HUES48 (cell line): ENCODE results near the gene CLSTN1.
"Not testable (repeated sequence)": the region's sequence is repeated elsewhere in the genome, so short reads cannot be mapped to it uniquely, and the experiment has no call there.

Source experiments
- H3K27ac ChIP-seq: one replicate; pipeline ENCODE4 v1.7.0; 2013; ENCODE audit warnings: low read depth, low read length, inconsistent platforms
- H3K27me3 ChIP-seq: 2 replicates; pipeline ENCODE4 v1.6.1; 2013; ENCODE audit warnings: mild to moderate bottlenecking, low read length; ENCODE audit not compliant: control insufficient read depth, insufficient read depth
- H3K36me3 ChIP-seq: 2 replicates; pipeline ENCODE4 v1.6.1; 2013; ENCODE audit warnings: low read length; ENCODE audit not compliant: control insufficient read depth, insufficient read depth
- H3K4me1 ChIP-seq: 2 replicates; pipeline ENCODE4 v1.6.1; 2013; ENCODE audit warnings: mild to moderate bottlenecking, low read length; ENCODE audit not compliant: control insufficient read depth, insufficient read depth
- H3K4me3 ChIP-seq: 2 replicates; pipeline ENCODE4 v1.5.1; 2013; ENCODE audit warnings: mild to moderate bottlenecking, low read depth, low read length
- H3K9ac ChIP-seq: 2 replicates; pipeline ENCODE4 v1.6.1; 2013; ENCODE audit warnings: mild to moderate bottlenecking, low read depth, low read length, moderate library complexity
- H3K9me3 ChIP-seq: 2 replicates; pipeline ENCODE4 v1.6.1; 2013; ENCODE audit warnings: low read length; ENCODE audit not compliant: control insufficient read depth, insufficient read depth

CLSTN1 gene

DNA sequence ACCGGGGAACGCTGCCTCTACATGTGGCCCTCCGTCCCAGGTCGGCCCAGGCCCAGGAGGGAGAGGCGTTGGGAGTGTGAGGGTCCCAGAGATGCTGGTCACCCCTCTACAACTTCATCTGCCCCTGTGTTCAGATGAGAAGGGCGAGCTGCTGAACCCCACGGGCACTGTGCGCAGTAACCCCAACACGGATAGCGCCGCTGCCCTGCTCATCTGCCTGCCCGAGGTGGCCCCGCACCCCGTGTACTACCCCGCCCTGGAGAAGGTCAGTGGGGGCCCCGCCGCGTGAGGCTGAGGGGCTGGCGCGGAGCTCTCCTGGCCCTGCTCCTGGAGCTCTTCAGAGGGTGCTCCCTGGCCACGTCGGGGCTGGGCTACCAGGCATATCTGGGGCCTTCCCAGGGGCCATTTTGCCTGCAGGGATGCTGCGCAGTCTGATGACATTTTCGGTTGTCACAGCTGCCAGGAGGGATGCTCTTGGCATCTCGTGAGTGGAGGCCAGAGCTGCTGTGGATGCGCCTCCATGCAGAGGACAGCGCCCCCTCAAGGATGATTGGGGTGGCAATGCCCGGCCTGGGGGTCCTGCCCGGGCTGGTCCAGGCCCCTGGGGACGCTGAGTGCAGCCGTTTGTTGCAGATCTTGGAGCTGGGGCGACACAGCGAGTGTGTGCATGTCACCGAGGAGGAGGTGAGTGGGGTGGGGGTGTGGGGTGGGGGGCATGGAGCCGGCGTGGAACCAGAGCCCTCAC lies 103.6 kb downstream of the CLSTN1 start:
- Histone ChIP-seq H3K27me3 (no peaks in the 10 kb centered on the region), H3K36me3 (peaks cover 37% of the 10 kb centered on the region), H3K4me3 (no peak overlapping the region), H3K27ac (no peak overlapping the region), H3K4me1 (peaks cover 21% of the 10 kb centered on the region), H3K9me3 (no peaks in the 10 kb centered on the region; the same call in 1 of the 2 replicates), H3K9ac (no peak overlapping the region)

DNA sequence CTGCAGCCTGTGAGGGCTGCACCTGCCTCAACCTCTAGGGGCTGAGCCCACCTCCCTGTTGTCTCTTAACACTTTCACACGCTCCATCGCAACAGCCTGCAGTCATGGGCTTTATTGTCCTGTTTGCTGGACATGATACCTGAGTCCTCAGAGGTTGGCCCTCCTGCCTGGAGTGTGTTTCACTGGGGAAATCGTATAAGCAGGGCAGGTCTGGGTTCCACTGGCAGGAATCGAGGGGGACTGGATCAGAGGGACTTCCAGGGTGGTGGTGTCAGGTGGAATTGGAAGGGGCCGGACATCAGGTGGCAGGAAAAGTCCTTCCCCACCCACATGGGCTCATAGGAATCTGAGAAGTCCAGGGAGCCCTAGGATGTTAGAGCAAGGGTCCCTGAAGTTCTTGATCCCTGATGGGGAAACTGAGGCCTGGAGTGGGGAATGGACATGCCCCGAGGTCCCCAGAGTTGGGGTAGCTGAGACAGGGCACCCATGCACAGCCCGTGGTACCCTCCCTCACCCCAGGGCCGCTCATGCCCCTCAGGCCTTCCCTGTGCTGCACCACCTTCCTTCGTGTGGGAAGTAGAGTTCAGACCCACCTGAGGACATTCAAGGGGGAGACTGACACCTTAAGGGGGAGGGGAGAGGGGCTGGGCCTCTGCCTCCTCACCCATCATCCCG lies 105.6 kb downstream of the CLSTN1 start:
- H3K4me1 ChIP-seq, result peaks cover 36% of the 10 kb centered on the region
- H3K9me3 ChIP-seq, result no peaks in the 10 kb centered on the region; the same call in 1 of the 2 replicates
- no peaks in the 10 kb centered on the region for H3K27me3 ChIP-seq
- H3K9ac ChIP-seq, result no peak overlapping the region
- H3K36me3 ChIP-seq, result peaks cover 26% of the 10 kb centered on the region
- no peak overlapping the region for H3K4me3 ChIP-seq
- peak overlapping the region; percentile 63 for H3K27ac ChIP-seq

DNA sequence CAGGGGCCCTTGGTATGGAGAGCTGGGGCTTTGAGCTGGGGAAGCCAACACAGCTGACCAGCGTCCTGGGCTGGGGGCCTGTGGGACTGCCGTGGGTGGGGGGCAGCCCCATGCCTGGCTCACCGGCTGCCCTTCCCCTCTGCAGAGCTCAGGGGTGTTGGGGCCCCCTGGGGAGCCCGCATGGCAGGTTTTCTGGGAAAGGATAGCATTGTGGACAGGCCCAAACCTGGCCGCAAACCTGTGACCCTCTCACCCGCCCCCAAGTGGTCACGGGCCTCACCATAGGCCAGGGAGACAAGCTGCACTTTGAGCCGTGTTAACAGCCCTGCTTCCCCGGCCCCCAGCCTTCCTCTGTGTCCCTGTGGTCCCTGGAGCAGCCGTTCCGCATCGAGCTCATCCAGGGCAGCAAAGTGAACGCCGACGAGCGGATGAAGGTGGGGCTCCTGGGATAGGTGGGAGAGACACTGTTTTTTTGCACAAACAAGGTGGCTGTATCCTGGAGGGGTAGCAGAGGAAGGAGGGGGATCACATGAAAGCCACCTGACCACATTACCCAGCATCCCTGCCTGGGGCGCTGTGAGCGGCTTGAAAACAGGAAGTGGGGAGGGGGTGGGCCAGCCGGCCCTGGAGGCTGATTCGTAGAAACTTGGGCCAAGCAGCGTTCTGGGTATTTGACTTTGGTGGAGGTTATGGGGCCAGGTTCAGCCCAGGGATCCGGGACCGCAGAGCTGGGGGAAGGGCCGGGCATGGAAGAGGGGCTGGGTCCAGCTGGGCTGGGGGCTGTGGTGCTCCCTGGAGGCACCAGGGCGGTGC lies 106.4 kb downstream of the CLSTN1 start:
- no peak overlapping the region for H3K9ac ChIP-seq
- no peaks in the 10 kb centered on the region for H3K27me3 ChIP-seq
- H3K4me3 ChIP-seq, result no peak overlapping the region
- peaks cover 18% of the 10 kb centered on the region for H3K36me3 ChIP-seq
- peak overlapping the region; percentile 63 for H3K27ac ChIP-seq
- no peaks in the 10 kb centered on the region for H3K9me3 ChIP-seq
- peaks cover 39% of the 10 kb centered on the region for H3K4me1 ChIP-seq

DNA sequence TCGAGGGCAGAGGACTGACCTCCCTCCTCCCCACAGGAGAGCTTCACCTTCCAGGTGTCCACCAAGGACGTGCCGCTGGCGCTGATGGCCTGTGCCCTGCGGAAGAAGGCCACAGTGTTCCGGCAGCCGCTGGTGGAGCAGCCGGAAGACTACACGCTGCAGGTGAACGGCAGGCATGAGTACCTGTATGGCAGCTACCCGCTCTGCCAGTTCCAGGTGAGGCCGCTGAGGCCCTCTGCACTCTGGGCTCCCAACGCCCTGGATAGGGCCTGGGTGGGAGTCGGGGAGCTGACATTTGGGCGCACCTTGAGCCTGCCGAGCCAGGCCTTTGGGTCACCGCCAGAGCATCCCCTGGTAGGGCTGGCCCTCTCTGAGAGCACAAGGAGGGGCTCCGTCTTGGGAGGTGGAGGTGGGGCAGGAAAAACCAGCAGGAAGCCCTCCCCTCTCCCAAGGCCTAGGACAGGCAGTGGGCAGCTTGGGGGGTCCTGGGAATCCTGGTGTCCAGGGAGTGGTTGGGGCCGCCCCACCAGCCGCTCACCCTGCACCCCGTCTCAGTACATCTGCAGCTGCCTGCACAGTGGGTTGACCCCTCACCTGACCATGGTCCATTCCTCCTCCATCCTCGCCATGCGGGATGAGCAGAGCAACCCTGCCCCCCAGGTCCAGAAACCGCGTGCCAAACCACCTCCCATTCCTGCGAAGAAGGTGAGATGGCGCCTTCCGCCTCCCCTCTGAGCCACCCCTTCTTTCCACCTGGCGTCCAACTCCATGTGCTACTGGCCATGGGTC lies 107.2 kb downstream of the CLSTN1 start:
- Histone ChIP-seq H3K4me3 (no peak overlapping the region), H3K27ac (peak overlapping the region; percentile 63), H3K9ac (no peak overlapping the region), H3K9me3 (no peaks in the 10 kb centered on the region), H3K36me3 (peaks cover 15% of the 10 kb centered on the region), H3K27me3 (no peaks in the 10 kb centered on the region), H3K4me1 (peaks cover 38% of the 10 kb centered on the region)

DNA sequence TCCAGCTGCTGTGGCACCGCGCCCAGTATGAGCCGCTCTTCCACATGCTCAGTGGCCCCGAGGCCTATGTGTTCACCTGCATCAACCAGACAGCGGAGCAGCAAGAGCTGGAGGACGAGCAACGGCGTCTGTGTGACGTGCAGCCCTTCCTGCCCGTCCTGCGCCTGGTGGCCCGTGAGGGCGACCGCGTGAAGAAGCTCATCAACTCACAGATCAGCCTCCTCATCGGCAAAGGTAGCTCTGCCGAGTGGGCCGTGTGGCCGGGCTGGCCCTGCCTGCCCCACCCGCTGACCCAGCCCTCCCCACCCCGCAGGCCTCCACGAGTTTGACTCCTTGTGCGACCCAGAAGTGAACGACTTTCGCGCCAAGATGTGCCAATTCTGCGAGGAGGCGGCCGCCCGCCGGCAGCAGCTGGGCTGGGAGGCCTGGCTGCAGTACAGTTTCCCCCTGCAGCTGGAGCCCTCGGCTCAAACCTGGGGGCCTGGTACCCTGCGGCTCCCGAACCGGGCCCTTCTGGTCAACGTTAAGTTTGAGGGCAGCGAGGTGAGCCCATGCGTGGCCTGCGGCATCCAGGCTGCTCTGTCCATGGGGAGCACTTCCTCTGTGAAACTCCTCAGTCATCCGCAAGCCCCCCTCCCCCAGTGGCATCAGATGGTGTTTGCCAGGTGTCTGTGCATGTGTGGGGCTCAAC lies 108.1 kb downstream of the CLSTN1 start:
- Histone ChIP-seq H3K27me3 (no peaks in the 10 kb centered on the region), H3K4me1 (peaks cover 32% of the 10 kb centered on the region), H3K9me3 (no peaks in the 10 kb centered on the region), H3K36me3 (peaks cover 21% of the 10 kb centered on the region), H3K27ac (peak overlapping the region; percentile 80), H3K9ac (0 out of 2 replicates have a peak overlapping the region, but pooled peaks have one; percentile 14), H3K4me3 (no peak overlapping the region)

DNA sequence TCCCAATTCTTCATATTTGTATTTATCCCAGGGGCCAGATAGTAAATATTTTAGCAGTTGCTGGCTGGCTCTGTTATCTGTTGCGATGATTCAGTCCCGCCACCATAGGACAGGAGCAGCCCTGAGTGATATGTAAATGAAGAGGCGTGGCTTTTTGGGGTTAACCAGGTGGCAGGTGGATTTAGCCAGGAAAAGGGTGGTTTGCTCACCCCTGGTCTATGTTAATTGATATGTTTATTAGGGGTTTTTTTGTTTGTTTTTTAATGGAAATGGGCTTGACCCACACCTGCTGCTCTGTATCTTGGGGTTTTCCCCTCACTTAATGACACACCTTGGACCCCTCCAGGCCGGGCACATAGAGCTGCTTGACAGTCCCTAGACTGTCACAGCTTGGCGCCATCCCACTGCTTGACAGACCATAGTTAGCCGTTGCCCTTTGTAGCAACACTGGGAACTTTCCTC lies 109.5 kb downstream of the CLSTN1 start:
- H3K9ac ChIP-seq, result no peak overlapping the region
- H3K4me3 ChIP-seq, result no peak overlapping the region
- peaks cover 18% of the 10 kb centered on the region for H3K36me3 ChIP-seq
- H3K9me3 ChIP-seq, result no peaks in the 10 kb centered on the region
- H3K4me1 ChIP-seq, result peaks cover 32% of the 10 kb centered on the region
- peak overlapping the region; percentile 80 for H3K27ac ChIP-seq
- no peaks in the 10 kb centered on the region for H3K27me3 ChIP-seq

DNA sequence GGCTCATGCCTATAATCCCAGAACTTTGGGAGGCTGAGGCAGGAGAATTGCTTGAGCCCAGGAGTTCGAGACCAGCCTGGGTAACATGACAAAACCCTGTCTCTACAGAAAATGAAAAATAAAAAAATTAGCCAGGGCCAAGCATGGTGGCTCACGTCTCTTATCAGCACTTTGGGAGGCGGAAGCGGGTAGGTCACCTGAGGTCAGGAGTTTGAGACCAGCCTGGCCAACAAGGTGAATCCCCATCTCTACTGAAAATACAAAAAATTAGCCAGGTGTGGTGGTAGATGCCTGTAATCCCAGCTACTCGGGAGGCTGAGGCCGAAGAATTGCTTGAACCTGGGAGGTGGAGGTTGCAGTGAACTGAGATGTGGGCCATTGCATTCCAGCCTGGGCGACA lies 111.0 kb downstream of the CLSTN1 start:
- H3K4me1 ChIP-seq, result peaks cover 31% of the 10 kb centered on the region
- not testable (repeated sequence) for H3K9ac ChIP-seq, H3K4me3 ChIP-seq, H3K27ac ChIP-seq, H3K27me3 ChIP-seq, H3K9me3 ChIP-seq
- H3K36me3 ChIP-seq, result 0 out of 2 replicates have a peak, but pooled peaks cover 11% of the 10 kb centered on the region

DNA sequence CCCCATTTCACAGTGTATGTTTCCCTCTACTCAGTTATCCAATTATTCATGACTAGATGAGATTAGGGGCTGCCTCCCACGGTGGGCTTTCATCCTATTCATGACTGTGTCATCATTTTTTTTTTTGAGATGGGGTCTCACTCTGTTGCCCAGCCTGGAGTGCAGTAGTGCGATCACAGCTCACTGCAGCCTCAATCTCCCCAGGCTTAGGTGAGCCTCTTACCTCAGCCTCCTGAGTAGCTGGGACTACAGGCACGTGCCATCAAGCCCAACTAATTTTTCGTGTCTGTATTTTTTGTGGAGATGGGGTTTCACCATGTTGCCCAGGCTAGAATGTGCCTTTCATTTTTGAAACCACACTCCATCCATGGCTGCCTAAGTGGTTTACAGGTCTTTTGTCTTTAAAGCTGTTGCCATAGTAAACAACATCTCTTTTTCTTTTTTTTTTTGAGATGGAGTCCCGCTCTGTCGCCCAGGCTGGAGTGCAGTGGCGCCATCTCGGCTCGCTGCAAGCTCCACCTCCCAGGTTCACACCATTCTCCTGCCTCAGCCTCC lies 112.2 kb downstream of the CLSTN1 start:
- Histone ChIP-seq H3K4me1 (peaks cover 21% of the 10 kb centered on the region), H3K27ac (no peak overlapping the region), H3K36me3 (0 out of 2 replicates have a peak, but pooled peaks cover 10% of the 10 kb centered on the region), H3K9ac (no peak overlapping the region), H3K27me3 (no peaks in the 10 kb centered on the region), H3K4me3 (no peak overlapping the region), H3K9me3 (no peaks in the 10 kb centered on the region)

DNA sequence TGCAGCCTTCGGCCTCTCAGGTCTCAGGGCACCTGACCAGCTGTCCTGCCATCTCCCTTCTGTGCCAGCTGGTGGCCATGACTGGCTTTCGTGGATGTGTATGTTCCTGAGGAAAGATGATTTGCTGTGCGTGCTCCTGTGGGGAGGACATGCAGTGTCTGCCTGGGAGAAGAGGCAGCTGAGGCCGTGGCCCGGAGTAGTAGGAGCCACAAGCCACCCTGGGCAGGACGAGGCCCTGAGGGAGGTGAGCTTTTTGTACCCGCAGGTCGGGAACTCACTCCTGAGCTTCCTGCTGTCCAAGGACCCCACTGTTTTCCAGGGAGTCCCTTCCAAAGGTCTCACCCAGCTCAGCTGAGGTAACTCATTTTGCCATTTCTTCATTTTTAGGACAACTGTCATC lies 113.7 kb downstream of the CLSTN1 start:
- H3K36me3 ChIP-seq, result 0 out of 2 replicates have a peak, but pooled peaks cover 8% of the 10 kb centered on the region

More for the DNA sequence above, 113.7 kb downstream of the CLSTN1 start:
- H3K27me3 ChIP-seq, result no peaks in the 10 kb centered on the region
- H3K4me1 ChIP-seq, result peaks cover 17% of the 10 kb centered on the region
- no peaks in the 10 kb centered on the region for H3K9me3 ChIP-seq
- no peak overlapping the region for H3K9ac ChIP-seq
- no peak overlapping the region for H3K4me3 ChIP-seq
- no peak overlapping the region for H3K27ac ChIP-seq
